NB4 (cell line): ENCODE results near the gene RDH16.

ENCODE experiments used
- MYC ChIP-seq: IDR thresholded peaks from 2 replicates; pipeline ENCODE4 v1.6.1; 2011; ENCODE audit warnings: low read depth, low read length
- POLR2A ChIP-seq: IDR thresholded peaks from 2 replicates; pipeline ENCODE4 v1.6.1; 2011; ENCODE audit warnings: mild to moderate bottlenecking; ENCODE audit not compliant: insufficient read length; ENCODE audit errors: extremely low read depth
- TF ChIP-seq, protein P1 (sequence below): IDR thresholded peaks from one replicate; pipeline ENCODE4 v1.5.1; 2012; ENCODE audit warnings: low read depth, low read length
- TF ChIP-seq, protein P2 (sequence below): IDR thresholded peaks from 2 replicates; pipeline ENCODE4 v1.6.1; 2011; ENCODE audit warnings: low read depth, low read length

DNA sequence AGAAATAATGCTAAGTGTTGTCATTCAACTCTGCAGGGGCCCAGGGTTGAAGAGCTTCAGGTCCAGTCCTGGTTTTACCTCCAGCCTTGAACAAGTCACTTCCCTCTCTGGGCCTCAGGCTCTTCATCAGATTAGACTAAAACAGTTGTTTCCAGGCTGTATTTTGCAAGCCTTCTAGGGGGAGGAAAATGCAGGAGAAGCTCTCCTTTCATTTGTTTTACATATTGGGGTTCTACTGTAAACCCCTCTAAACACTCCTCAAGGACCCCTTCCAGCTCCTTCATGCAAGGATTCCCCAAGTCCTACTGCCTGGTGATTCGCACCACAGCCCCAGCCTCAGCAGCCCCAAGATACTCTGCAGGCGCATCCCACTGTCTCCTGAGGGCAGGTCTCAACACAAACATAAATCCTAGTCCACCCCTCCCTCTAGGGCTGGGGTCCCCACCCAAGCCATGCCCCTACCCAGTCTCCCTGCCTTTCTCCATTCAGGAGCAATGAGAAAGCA lies 25.9 kb downstream of the RDH16 start:
- TF ChIP-seq, protein P1, sequence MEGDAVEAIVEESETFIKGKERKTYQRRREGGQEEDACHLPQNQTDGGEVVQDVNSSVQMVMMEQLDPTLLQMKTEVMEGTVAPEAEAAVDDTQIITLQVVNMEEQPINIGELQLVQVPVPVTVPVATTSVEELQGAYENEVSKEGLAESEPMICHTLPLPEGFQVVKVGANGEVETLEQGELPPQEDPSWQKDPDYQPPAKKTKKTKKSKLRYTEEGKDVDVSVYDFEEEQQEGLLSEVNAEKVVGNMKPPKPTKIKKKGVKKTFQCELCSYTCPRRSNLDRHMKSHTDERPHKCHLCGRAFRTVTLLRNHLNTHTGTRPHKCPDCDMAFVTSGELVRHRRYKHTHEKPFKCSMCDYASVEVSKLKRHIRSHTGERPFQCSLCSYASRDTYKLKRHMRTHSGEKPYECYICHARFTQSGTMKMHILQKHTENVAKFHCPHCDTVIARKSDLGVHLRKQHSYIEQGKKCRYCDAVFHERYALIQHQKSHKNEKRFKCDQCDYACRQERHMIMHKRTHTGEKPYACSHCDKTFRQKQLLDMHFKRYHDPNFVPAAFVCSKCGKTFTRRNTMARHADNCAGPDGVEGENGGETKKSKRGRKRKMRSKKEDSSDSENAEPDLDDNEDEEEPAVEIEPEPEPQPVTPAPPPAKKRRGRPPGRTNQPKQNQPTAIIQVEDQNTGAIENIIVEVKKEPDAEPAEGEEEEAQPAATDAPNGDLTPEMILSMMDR = no peak
- TF ChIP-seq, protein P2, sequence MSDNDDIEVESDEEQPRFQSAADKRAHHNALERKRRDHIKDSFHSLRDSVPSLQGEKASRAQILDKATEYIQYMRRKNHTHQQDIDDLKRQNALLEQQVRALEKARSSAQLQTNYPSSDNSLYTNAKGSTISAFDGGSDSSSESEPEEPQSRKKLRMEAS = no peak
- TF ChIP-seq POLR2A = no peak
- TF ChIP-seq MYC = no peak
